GM19240 (cell line): Measurements from ENCODE around the gene RAPGEF1.

Source experiments
- DNase-seq: peaks from one replicate; pipeline ENCODE4 v3.0.0; 2011; ENCODE audit warnings: low spot score; ENCODE audit not compliant: insufficient read length

The RAPGEF1 gene

DNA sequence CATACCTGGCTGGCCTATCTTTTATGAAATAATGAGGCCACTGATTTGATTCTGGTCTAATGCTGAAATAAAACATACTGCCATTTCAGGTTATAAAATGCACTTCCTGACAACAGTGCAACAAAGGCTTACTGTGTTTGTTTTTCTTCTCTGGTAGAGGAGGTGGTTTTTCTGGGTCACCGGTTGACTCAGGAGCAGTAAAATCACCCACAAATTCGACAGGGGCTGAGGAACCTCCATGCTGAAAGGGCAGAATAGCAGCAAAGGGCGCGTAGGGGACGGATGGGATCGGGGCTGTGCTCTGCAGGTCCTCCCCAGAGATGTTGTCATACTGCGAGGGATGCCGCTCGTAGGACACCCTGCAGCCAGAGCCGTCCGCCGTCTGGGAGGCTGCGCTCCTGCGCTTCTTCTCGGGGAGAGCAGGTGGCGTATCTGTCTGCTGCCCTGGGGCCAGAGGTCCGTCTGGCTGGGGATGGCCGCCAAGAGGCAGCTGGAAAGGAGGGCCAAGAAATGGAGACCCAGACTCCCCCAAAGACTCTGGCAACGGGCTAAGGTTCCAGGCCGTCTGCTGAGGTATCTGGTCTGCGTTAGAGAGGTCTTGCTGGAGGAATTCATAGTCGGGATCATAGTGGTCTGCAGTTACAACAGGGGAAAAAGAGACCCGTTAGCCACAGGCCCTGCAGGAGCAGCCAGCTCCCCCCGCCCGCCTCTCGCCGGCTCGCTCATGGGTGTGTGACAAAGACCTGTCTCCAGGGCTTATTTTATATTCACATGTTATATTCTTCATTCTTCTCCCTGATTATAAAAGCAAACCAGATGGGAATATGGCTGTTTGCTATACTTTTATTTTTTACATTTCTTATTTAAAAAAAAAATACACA, 113.8 kb downstream of the RAPGEF1 start:
- DNase-seq = no peak

DNA sequence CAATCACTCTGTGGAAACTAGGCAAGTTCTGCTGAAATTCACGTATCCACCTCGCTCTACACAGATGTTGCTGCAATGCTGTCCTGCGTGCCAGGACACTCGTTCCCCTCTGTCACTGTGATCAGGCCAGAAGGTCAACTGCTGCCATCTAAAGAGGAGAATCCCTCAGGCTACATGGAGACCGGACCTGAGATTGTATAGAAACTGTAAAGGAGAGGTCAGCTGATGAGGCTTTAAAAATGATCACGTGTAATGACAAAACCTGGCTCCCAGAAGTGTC, 114.4 kb downstream of the RAPGEF1 start:
- no peak for DNase-seq

DNA sequence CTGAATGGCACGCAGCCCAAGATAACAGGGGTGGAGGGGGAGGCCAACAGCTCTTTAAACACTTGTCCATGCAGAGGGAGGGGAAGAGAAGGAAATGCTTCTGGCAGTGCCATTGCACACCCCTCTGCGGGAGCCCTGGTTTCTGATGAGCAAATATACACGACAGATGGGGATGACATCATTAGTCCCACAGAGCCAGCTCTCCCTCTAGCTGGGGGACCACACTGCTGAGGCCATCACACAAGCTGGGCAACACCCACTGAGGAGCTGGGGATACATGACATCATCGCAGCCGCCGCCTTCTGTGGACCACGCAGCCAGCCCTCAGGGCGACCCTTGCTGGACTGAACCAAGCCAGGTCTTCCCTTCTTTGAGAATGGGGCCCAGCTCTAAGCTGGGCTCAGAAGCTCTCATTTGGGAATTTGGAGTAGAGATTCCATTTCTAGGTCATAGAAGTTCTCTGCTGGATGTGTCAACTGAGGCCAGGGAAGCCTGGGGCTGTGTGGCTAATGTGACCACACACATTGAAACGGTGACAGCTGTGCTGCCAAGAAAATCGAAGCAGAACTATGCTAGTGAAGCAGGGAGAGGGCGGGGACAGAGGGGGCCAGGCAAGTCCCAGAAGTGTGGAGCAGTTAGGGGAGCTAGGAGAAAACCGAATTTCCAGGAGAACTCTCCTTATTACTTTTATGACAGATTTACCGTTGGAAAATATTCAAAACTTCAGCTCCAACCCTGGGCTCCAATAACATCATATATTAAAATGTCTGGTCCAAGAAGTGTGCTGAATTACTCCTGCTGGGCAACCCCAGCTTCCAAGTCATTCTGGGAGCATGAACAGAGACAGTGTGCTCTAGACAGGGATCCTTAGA, 115.0 kb downstream of the RAPGEF1 start:
- no peak for DNase-seq

DNA sequence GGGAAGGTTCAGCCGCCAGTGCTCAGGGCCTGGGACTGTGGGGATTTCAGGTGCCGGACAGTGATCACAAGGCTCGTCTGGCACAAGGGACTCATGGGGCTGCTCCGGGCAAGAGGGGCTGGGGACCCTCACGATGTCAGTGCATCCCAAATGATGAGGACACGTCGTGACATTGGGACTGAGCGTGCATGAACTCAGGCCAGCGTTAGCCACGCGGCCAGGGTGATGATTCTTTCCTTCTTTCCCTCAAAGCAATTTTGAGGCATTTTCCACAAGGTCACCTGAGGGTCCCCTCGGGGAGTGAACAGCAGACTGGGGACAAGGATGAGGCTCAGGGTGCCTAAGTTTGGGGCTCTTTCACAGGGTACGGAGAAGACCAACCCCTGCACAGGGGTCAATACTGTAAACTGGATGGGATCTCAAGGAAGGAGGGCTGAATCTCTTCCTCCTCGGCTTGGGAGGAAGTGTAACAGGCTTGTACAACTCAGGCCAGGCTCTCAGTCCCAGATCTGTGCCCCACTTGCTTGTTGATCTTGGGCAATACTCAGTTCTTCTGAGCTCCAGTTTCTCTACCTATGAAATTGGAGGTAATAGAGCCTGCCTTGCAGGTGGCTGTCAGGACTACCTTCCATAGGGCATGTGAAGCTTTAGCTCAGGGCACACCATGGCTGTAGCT, 116.1 kb downstream of the RAPGEF1 start:
- DNase-seq = no peak

DNA sequence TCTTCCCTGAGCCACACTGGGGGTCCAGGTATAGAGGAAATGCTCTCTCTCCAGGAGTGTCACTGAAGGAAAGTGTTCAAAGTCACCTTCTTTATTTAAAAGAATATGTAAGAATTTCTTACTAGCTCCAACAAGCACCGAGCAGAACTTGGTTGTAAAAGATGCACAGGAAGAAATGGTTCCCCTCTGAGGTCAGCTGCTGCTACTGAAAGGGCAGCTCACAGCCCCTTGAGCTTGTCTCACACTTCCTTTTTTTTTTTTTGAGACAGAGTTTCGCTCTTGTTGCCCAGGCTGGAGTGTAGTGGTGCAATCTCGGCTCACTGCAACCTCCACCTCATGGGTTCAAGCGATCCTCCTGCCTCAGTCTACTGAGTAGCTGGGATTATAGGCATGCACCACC, 117.4 kb downstream of the RAPGEF1 start:
- DNase-seq = no peak

DNA sequence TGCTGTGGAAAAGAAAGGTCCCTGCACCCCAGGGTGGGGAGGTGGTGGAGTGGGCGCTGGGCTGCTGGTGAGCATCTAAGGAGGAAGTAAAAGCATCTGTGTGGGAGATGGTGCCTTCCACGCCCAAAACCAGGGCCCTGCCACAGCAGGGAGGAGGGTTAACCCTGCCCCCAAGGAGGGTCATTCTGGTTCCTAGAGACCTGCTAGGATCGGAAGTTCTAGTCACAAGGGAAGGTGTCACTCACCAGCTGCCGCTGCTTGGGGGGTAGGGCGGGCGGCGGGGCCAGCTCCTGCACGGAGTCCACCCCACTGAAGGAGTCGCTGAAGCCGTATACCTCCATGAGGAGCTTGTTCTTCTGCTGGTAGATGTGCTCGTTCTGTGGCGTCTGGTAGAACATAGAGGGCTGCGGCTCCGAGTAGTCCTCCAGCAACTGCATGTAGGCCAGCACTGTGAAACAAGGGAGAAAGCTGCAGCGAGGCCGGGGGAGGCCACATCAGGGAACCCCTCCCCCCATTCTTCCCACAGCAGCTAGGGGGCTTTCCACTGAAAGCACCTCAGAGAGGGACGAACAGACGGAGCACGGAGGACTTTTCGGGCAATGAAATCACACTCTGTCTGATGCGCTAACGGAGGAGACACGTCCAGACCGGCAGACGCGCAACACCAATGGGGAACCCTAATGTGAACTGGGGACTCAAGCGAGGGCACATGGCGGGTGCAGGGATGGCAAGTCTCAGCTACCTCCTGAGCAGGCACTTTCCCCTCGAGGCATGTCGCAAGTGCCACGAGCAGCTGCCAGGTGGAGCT, 118.1 kb downstream of the RAPGEF1 start:
- peak; percentile 39 for DNase-seq

DNA sequence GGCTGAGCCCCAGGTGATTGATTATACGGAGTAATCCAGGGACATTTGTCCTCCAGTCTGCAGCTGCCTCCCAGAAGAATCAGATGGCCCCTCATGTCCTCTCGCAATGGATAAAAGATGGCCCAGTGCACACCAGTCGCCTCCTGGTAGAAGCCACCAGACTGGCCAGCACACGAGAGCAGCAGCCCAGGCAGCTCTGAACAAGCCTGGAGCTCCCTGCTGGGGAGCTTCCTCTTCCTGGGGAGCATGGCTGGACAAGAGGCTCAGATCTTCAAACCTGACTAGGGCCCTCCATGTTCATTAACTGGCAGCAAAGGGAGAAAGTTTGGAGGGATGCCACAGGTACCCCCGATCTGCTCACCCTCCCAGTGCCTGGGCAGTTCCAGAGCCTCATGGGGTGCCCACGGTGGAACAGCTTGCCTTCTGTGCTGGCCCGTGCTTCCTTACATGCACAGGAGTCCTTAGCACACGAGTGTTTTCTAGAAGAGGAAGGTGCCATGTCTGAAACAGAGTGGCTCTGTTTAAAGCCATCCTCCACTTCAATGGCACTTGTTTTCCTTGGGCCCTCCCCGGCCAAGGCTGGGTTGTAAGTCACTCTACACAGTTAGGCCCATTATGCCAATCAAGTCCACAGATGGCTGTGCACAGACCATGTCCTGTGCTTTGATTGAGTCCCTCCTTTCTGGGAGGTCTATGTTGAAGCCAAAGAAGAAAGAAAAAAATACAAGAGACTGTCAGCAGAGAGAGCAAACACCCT, 118.9 kb downstream of the RAPGEF1 start:
- no peak for DNase-seq

DNA sequence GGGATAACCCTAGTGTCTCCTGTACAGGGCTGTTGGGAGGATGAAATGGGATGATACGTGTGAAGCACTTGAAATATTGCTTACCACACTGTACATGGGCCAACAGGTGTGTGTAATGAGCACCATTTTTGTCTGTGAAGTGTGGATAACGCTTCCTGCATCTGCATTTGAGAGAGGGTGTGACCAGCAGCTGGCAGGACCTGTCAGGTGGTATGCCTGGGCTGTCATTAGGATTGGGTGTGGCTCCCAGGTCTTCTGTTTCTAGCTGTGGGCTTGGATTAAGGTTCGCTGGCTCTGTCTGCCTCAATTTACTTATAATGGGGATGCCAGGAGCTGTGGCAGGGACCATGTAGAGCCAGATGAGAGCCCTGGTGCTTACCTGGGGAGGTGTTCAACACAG, 120.2 kb downstream of the RAPGEF1 start:
- DNase-seq = no peak

DNA sequence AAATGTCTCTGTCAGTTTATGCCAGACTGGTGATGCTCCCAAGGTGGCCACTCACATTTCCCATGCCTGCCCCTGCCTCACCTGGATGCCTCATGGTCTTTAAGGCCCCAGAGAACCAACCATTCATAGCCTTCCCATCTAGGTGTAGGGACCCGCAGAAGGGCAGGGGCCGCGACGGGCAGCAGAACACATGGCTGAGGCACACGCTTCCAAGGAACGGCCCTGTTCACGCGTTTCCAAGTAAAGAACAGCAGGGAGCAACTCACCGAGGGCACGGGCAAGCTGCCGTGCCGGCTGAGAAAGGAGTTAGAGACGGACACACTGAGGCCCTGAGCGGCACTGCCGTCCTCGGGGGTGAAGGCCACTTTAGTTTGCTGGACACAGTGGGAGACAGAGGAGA, 121.1 kb downstream of the RAPGEF1 start:
- no peak for DNase-seq

DNA sequence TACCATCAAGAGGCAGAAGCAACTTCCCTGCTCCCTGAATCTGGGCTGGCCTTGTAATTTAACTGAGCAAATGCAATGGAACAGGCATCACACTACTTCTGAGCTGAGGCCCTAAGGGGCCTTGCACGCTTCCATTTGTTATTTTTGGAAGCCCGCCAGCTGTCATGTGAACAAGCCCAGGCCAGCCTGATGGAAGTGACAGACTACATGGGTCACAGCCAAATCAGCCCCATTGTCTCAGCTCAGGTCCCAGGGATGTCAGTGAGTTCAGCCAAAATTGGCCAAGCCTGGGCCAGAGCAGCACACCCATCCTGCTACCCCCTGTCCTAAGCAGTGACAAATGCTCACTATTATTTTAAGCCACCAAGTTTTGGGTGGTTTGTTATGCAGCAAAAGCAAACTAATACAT, 121.8 kb downstream of the RAPGEF1 start:
- DNase-seq = no peak

DNA sequence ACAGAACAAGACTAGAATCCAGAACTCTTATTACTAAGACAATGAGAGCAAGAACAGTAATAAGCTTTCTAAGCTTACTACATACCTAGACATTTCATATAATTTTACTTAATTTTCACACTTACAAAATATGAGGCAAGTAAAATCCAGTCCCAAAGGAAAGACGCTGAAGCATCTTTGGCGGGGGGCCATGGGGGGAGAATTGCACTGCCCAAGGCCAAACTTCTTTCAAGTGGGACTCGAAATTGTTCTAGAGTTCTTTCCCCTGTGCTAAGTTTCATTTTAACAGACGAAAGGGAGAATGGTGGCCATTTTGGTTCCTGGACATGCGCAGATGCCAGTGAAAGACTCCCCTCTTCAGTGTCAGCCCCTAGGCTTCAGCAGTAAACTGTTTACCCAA, 122.3 kb downstream of the RAPGEF1 start:
- DNase-seq = no peak

DNA sequence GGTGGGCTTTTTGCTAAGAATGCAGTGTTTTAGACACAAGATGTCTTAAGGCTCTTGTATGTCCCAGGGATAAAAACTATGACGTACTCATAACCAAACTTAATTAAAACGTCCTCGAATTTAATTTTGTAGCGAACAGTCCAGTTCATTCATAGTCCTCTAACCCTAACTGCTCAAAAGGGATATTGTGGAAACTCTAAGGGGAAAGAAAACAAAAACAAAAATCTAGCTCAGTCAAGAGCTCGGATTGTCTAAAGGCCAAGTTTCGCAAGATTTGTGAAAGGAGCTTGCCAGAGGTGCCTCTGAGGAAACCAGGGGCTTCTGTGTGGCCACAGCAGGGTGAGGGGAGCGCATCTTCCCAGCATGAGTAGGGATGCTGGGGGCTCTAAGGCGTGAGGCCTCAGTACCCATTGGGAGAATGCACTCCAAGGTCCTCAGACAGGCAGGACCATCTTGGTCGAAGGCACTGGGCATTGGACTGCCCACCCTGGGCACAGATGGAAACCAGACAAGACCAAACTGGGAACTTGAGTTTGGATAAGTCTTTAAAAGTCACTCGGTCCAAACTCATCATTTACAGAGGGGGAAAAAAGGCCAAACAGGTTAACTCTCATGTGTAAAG, 122.8 kb downstream of the RAPGEF1 start:
- DNase-seq = no peak

DNA sequence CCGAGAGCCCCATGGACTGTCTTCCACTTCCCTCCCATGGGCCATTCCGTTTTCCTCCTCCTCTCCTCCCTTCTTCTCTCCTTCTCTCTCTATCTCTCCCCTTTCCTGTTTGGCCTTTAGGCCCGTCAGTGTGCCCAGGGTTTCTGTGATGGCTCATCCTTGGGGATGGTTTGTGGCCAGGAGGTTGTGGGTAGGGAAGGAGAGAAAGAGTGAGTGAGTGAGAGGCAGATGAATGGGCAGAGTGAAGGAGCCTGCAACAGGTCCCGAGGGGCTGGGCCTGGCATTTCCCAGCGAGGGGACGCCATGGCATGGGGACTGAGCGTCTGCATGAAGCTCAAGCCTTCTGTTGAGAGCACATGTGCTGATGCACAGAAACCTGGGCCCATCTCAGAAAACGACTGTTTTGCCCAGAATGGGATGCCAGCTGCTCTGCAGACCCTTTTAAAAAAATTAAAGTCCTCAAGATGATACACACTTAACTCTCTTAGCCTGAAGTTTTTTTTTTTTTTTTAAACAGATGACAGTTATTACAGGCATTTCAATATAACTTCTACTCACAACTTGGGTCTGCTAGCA, 125.4 kb downstream of the RAPGEF1 start:
- DNase-seq = no peak

DNA sequence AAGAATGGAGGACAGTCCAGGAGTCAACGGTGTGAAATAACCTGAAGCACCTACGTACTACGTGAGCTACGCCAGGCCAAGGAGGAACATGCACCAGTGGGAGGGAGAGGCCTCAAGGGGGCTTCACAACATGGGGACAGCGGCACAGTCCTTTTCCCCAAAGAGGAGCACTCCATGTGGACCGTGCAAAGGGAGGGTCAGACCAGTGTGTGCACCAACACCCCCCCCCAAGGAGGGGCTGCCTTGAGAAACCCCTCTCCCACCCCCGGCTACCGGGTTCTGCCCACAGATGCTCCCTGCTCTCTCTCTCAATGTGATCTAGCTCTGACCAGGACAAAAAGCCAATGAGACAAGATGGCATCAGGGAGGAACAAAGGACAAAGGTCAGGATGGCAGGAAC, 126.0 kb downstream of the RAPGEF1 start:
- no peak for DNase-seq

DNA sequence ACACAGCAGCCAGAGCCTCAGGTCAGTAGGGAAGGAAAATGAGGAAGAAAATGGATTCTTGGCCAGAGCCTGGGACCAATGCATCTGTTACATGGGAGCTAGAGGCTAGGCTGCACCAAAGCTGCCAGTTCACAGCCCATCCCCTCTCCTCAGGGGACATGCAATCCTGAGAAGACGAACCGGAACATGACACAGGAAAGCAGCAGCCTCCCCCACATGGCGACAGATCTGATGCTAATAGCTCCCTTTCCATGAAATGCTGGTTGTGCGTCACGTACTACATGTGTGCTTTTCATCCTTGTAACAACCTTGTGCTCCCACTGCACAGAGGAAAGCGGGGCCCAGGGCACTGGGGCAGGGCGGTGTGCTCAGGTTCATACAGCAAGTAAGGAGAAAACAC, 127.0 kb downstream of the RAPGEF1 start:
- DNase-seq = no peak

DNA sequence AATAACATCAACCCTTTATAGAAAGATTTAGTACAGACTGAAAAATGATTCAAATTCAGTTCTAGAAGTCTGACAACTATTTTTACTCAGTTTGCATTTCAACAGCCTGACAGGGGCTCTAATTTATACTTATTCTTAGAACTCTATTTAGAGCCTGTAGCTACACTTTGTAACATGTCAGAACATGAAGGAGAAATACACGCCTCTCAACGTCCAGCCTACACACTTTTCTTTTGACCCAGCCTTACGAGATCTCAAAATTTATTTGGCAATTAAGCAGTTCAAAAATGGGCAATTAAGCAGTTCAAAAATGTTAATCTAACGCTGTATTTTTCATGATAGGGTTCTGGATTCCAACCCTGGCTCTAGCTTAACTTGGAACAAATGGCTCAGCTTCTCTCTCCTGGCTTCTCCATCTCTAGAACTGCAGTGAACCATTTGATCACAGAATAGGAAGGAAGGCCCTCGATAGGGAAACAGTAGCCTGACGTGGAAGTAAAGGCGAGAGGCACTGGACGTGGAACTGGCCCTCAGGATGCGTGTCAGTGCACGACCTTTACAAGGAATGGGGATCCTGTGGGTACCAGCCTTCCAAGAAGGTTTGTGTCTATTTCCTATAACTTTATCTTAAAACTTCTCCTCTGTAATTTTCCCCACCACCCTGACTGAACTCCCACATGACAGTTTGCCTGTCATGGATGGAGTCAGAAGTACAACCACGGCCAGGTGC, 128.1 kb downstream of the RAPGEF1 start:
- no peak for DNase-seq

DNA sequence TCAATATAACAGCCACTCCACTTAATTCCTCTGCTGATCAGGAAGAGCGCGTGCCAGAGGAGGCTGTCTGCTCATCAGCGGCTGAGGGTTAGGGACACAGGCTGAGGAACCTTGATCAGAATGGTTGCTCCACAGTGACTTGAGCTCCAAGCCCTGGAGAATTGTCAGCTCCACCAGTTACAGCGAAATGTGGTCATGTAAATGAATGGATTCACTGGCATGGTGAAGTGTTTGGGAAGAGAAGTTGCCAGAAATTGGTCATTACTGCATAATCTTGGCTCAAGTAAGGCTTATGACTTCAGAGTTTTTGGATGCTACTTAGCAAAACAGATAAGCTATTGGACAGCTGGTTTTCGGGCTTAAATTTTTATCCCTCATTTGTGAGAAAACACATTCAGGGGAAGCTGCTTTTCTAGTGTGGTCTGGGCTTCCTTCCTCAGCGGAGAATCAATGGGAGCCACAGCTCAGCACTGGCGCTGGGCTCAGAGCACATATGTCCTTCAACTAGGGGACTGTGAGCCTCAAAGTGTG, 129.6 kb downstream of the RAPGEF1 start:
- no peak for DNase-seq

DNA sequence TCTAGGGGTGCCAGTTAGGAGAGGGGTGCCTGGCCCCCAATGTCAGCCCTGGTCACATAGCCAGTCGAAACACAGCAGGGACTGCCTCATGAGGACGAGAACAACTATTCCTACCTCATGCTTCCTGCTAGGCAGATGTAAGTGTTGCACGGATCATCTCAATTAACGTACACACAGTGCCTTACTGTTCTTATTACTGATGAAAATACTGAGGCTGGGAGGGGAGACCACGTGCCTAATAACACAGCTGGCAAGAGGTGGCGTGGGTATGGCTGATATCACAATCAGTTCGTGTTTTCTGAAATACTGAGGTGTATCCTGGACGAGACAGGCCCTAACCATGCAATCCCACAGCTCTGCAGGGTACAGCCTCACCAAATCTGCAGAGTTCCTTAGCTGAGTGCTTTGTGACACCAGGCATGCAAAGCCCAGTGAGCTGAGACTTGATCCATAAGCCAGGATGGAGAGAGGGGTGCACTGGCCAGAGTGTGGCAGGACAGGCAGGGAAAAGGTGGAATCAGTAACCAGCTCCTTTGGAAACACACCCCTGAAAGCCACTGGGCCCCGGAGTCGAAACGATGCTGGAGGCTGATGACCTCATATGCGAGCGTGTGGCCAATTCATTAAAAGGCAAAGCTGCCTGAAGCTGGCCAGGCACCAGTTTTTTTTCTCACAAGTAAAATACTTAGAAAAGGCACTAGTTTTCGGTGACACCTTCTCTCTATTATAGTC, 130.6 kb downstream of the RAPGEF1 start:
- no peak for DNase-seq
